Measurements from ENCODE around the gene POPDC3.

- TF ChIP-seq CTCF (IDR thresholded peaks at IDR 0.05) (no peak), POLR2A (IDR thresholded peaks at IDR 0.05) (no peak)
These were observed 59.2 kb downstream of the POPDC3 start for GRCh38 chr6:105120570-105120969.

Data from lower leg skin (tissue), 3 donors.